DMS153 treated with DMSO at 0.1 percent for 48 hours (cell line): ENCODE results near the gene MYH9.
A peak's percentile ranks its signal among the peaks of the same experiment; 100 is the strongest.

Source experiments
- DNase-seq: peaks from one replicate; lab custom pipeline; 2025; ENCODE audit not compliant: unreplicated experiment; lab: John Stamatoyannopoulos, UW

Gene MYH9

GRCh38 chr22:36351921-36352802 is 35.6 kb downstream of the MYH9 start:
- DNase-seq = no peak

DNA sequence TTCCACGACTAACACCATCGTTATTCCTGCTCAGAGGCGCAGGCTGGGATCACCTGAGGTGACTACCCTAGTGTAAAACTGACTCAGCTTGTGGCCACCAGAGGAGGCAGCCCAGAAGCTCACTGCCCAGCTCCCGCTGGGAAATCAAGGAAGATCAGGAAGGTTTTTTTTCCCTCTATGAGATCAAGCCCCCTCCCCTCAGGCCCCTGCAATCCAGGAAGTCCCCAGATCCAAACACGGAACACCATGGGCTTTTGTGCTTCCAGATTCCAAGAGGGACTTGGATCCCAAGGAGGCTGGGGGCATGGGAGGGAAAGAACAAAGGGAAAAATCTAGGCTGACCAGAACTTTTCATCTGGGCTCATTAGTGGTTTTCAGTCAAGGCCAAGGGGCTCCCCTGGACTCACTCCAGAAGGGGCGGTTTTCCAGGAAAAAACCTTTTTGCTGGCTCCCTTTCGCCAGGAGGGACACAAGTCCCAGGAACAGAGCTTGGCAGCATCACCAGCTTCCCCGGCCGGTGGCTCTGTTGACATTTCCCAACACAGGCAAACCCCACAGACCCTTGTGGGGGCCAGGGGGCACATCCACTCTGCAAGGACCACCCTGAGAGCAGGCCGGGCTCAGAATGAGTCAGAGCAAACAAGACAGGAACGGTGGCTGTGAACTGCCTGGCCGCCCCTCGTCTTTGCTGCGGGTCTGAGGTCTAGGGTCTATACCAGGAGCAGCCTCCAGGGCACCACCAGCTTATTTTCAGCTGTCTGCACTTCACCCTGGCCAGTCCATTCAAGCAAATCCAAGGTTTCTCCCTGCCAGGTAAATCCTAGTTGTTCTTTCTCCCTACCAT is 36.8 kb downstream of the MYH9 start:
- no peak for DNase-seq

DNA sequence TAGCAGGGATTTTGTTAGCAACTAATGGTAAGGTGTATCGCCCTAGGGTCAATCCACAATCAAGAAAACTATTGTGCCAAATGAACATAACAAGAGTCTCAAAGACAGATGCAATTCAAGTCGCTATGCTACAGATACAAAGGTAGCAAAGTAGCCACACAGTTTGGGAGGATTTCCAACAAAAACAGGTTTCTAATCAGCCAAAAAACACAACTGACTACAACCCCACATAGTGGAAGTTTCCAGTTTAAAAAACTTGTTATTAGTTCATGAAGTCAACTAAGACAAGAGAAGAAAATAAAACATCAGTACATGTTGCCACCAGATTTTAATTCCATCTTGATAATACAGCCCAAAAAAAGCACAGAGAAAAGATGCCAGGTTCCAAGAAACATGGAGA is 38.0 kb downstream of the MYH9 start:
- DNase-seq = no peak

- DNase-seq = no peak
These were observed 39.0 kb downstream of the MYH9 start for GRCh38 chr22:36348760-36349159.

GRCh38 chr22:36347094-36347493 is 40.7 kb downstream of the MYH9 start:
- no peak for DNase-seq

DNA sequence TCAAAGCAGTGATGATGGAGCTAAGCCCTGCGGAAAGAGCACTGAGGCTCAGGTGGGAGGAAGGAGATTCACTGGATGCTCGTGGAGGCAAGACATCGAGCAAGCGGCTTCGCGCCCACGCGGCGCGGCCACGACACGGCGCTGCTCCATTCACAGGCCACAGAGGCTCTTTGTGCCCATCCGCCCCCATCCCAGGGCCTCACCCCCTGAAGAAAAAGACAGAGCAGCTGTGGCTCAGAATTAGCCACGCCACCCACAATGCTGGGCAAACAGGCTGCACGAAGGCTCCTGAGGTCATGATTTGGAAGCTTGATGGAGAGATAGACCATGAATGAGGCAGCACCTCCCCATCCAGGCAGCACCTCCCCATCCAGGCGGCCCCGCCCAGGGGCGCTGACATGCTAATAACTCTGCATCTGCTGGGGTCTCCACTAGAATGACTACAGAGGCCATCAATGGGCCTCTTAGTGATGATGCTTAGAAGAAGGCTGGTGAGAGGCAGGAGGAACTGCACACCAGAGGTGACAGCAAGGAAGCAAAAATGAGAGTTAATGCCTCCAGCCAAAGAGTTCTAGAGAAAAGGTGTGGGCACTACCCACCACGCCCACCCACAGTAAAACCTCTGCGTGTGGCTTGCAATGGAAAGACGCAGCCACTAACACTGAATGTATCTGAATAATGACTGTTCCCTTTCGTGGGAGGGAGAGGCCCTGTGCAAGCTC is 43.5 kb downstream of the MYH9 start:
- no peak for DNase-seq

DNA sequence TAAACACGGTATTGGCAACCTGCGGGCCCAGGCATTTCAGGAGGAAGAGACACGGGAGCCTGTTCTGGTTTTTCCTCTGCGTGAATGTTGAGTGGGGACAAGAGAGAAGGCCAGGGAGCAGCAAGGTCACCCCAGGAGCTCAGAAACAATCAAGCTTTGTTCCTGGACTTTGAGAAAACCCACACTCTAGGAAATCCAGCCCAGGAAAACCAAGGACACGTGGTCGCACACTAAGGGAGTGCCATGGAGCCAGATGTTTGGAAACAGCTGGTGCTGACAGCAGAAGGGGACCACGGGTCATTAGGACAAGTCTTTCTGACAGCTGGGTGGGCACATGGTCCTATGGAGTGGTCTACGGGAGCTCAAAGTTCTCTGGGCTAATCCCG is 44.1 kb downstream of the MYH9 start:
- DNase-seq = peak; percentile 6

DNA sequence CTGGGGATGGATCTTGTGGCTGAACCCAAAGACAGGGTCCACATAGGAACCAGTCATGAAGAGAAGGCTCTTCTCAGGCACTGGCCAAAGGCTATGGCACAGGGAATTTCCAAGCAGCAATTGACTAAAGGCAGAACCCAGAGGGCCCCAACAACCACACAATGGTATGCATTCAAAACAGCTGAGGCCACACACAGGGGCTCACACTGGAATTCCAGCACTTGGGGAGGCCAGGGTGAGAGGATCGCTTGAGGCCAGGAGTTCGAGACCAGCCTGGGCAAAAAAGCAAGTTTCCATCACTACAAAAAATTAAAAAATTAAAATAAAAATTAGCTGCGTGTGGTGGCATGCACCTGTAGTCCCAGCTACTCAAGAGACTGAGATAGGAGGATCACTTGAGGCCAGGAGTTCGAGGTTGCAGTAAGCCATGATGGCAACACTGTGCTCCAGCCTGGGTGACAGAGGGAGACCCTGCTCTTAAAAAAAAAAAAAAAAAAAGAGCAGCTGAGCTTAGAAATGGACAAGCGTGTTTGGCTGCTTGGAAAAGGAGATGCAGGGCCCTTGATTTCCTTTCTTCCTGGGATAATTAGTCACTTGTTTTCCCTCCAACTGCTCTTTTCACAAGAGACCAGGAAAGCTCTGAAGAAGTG is 44.6 kb downstream of the MYH9 start:
- no peak for DNase-seq

- DNase-seq = no peak
These were observed 46.1 kb downstream of the MYH9 start for GRCh38 chr22:36341640-36342041.

- no peak for DNase-seq
These were observed 47.1 kb downstream of the MYH9 start for GRCh38 chr22:36340621-36341020.

DNA sequence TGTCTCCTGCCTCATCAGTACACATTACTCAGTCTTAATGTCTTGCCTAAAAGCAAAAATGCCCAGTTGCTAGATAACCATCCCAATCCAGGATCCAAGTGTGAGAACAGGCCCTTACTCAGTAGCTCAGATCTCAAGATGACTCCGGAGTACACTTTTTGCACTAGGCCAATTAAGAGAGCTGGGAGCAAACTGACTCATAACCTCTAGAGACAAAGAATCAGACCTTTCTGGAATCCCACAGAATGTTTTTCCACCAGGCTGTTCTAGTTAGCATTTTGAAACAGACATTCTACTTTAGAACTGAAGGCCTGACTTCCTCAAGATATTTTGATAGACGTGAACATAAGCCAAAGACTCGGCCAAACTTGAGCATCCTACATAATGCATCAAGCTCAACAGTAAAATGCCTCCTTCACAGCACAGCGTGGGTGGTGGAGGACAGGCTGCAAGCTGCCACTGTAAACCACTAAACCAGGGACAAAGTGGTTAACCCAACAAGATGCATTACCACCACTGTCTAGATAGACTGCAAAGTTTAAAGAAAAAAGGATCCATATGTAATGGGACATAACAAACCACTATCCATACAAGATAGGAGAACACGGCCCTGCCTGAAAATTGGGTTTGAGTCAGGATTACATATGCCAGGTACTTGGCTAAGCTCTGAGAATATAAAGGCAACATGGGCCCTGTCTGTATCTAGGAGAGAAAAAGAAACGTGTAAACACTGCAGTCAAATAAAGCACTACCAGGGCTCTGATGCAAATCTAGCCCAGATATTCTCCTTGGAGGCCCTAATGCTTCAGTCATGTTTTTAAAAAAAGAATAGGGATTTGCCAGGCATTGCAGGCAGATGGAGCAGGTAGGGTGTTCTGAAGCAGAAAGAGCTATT is 48.3 kb downstream of the MYH9 start:
- no peak for DNase-seq

GRCh38 chr22:36337365-36338130 is 50.2 kb downstream of the MYH9 start:
- no peak for DNase-seq

- no peak for DNase-seq
These were observed 51.3 kb downstream of the MYH9 start for GRCh38 chr22:36336246-36337182.

DNA sequence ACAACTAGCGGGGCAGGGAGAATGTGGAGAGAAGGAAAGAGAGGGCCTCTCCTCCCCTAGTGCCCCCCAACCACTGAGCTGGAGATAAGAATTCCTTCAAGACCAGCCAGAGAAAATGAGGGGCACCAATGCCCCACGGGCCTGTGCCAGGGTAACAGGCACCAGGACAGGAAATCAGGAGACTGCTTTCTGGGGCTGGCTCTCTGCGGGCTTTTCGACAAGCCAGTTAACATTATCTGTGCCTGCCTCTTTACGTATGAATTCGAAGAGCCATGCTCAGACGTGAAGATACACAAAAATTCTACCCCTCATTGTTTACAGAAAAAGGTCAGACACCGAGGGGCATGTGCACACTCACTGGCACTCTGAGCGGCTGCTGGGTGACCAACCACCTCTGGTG is 52.1 kb downstream of the MYH9 start:
- no peak for DNase-seq

DNA sequence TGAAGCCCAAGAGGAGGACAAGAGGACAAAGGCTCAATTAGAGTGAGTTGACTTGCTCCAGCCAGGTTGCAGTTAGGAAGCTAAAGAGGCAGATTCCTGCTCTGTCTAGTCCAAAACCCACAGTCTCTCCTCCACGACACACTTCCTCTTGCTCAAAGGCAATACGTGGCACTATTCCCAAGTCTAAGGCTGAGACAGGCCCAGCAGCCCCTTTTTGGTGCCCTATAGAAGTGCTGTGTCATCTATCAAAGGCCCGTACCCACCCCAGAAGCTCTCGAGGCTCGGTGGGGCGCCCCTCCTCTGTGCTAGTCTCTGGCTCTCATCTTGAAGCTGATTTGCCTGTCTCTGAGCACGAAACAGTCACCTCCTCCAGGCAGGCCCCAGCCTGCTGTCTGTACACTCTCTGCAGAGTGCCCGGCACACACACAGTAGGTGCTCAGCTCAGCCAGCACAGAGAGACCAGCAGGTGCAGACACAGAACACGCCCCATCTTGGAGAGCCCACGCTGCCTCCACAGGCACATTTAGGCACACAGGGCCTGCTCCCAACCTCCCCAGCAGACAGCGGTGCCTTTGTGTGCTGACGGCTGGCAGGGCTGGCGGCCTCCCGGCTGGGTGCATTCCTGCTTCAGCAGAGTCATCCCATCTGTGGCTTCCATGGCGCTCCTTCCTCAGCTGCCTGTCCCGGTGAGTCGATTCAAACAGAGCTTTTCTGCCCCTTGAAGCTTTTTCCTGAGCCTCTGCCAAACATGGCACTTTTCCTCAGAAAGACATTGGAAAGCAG is 52.8 kb downstream of the MYH9 start:
- DNase-seq = no peak

DNA sequence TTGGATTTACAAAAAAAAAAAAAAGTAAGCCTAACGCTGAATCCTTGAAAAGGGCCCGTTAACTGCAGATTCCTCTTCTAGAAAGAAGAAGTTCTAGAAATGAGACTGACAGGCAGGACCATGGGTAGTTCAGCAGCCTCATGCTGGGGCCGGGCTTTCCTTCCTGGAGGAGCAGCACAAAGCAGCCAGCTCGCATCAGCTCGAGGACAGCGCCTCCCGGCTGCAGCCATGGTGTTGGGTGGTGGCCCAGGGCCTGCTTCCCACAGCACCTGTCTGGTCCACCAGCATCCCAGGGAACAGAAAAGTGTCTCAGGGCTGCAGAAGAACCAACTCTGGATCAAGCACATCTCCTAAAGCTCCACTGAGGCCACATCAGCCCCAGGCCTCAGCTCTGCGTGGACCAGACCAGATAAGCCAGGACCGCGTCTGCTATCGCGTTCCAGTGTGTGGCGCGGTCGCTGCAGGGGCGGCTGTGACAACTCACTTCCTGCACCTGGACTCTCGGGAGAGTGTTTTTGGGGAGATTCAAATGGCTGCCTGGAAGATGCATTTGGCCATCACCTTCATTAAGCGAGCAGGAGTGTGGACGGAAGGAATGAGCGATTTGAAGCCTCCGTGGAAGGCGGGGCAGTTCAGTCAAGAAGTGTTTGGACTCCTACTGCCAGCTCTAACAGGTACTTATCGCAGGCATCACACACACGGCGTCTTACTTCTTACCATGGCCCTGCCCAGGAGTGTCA is 53.5 kb downstream of the MYH9 start:
- no peak for DNase-seq

- DNase-seq = no peak
These were observed 54.1 kb downstream of the MYH9 start for GRCh38 chr22:36333644-36334043.
